ENCODE measurements around the gene FGD3.
A peak's percentile ranks its signal among the peaks of the same experiment; 100 is the strongest.

The FGD3 gene

GRCh38 chr9:93050231-93050630 lies 102.9 kb downstream of the FGD3 start:
- no peak for DNase-seq (ENCODE audit: low read depth in 2 of 2, low spot score in 1 of 2)

- DNase-seq (ENCODE audit: low read depth in 2 of 2, low spot score in 1 of 2): no peak
Observed at GRCh38 chr9:93051680-93052089, 104.4 kb downstream of the FGD3 start.

GRCh38 chr9:93052791-93053540 lies 105.6 kb downstream of the FGD3 start:
- no peak for DNase-seq (ENCODE audit: low read depth in 2 of 2, low spot score in 1 of 2)

GRCh38 chr9:93053781-93054331 lies 106.5 kb downstream of the FGD3 start:
- DNase-seq (ENCODE audit: low read depth in 2 of 2, low spot score in 1 of 2): no peak

GRCh38 chr9:93054758-93055704 lies 107.7 kb downstream of the FGD3 start:
- DNase-seq (ENCODE audit: low read depth in 2 of 2, low spot score in 1 of 2): no peak

GRCh38 chr9:93057042-93057702 lies 109.8 kb downstream of the FGD3 start:
- DNase-seq (ENCODE audit: low read depth in 2 of 2, low spot score in 1 of 2): no peak

- DNase-seq (ENCODE audit: low read depth in 2 of 2, low spot score in 1 of 2): no peak
Observed at GRCh38 chr9:93057703-93058354, 110.5 kb downstream of the FGD3 start.

- peak in 1 of 2 donors; percentile 36 for DNase-seq (ENCODE audit: low read depth in 2 of 2, low spot score in 1 of 2)
Observed at GRCh38 chr9:93058355-93059010, 111.2 kb downstream of the FGD3 start, which contains the start of gene SUSD3. Gene SUSD3, plus strand, starts transcription at chr9:93058701. Its CDS starts 42 bp downstream, at chr9:93058743.

- no peak for DNase-seq (ENCODE audit: low read depth in 2 of 2, low spot score in 1 of 2)
Observed at GRCh38 chr9:93059011-93059714, 111.8 kb downstream of the FGD3 start.

- DNase-seq (ENCODE audit: low read depth in 2 of 2, low spot score in 1 of 2): no peak
Observed at GRCh38 chr9:93059715-93060578, 112.6 kb downstream of the FGD3 start.

GRCh38 chr9:93060746-93061259 lies 113.5 kb downstream of the FGD3 start:
- no peak for DNase-seq (ENCODE audit: low read depth in 2 of 2, low spot score in 1 of 2)

- no peak for DNase-seq (ENCODE audit: low read depth in 2 of 2, low spot score in 1 of 2)
Observed at GRCh38 chr9:93061260-93061751, 114.0 kb downstream of the FGD3 start.

GRCh38 chr9:93061791-93062763 lies 114.8 kb downstream of the FGD3 start:
- no peak for DNase-seq (ENCODE audit: low read depth in 2 of 2, low spot score in 1 of 2)

- peak; percentile 63 to 80 for DNase-seq (ENCODE audit: low read depth in 2 of 2, low spot score in 1 of 2)
Observed at GRCh38 chr9:93064392-93065134, 117.2 kb downstream of the FGD3 start.

- no peak for DNase-seq (ENCODE audit: low read depth in 2 of 2, low spot score in 1 of 2)
Observed at GRCh38 chr9:93065135-93065720, 117.9 kb downstream of the FGD3 start.

Data from stimulated activated CD8-positive, alpha-beta memory T cell treated with anti-CD3 and anti-CD28 coated beads, Interleukin-4, amount 100 ng/mL, for 4 hours (primary cell).